ENCODE data around the gene PARP1. TPM values are rescaled to one million over a fixed set of nuclear protein-coding genes. Genes with fewer than 3 reads are reported as not detected.

Gene PARP1
- total RNA-seq, 1 donor from 2014 or later: 42.9 TPM

DNA sequence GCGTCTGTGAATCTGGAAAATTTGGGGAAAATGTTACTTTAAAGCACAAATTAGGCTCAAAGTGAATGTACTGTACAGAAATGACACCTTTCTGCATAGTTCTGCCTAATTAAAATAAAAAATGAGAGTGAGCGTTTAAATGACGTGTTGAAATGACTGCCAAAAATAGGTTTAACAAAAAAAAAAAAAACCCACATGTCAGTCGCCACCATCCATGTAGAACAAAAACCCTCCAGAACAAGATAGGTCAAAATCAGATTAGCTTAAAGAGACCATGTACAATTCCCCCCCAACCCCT is 745 bp downstream of the PARP1 start:
- DNase-seq (ENCODE audit: low spot score): no peak

- peak; percentile 32 for DNase-seq (ENCODE audit: low spot score)
Observed at GRCh38 chr1:226406401-226406881, 1.5 kb downstream of the PARP1 start.

GRCh38 chr1:226405411-226405988 is 2.4 kb downstream of the PARP1 start:
- no peak for DNase-seq (ENCODE audit: low spot score)

DNA sequence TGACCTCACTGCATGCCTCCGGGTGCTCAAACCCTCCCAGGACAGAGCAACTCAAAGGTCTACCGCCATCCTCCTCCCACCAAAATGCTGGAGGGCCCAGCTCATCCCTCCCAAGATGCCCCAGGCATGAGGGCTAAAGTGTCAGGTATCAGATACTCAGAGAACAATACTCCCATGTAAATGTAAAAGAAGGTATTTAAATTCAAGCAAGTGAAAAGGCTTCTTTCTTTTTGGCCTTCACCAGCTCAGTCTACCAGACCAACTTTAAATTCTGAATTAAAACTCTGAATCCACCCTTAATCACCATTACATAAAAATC is 3.0 kb downstream of the PARP1 start:
- DNase-seq (ENCODE audit: low spot score): no peak

DNA sequence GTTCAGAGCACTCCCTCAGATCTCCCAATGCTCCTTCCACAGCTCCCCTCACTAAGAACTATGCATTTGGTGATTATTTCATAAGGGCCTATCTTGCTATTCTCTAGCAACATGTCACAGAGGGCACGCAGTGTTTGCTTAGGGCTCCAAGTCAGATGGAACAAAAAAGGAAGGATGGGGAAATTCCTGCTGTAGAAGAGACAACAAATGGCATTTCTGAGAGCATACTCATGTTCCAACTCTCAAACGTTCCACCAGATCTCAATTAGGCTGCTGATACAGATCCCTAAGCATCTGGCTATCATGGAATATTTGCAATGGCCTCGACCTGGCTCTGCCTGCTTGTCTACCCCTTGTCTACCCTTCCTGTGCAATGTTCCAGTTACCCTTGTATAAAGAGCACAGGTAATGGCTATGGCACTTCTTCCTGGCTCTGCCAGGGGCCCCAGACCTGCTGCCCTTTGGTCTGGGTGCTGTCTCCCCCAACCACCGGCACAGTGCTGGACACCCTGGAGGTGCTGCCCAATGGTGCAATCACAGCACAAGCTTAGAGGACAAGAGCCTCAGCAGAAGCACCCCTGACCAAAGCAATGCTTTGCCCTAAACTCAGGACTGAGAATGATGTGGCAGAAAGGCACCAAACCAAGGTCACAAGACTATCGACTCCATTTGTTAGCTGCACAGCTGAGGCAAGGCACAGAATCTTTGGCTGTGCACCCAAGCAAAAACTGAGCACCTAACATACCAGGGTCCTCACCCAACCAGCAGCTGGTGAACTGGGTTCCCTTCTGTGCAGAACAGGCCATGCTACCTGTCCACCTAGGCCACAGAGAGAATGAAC is 3.6 kb downstream of the PARP1 start:
- no peak for DNase-seq (ENCODE audit: low spot score)

DNA sequence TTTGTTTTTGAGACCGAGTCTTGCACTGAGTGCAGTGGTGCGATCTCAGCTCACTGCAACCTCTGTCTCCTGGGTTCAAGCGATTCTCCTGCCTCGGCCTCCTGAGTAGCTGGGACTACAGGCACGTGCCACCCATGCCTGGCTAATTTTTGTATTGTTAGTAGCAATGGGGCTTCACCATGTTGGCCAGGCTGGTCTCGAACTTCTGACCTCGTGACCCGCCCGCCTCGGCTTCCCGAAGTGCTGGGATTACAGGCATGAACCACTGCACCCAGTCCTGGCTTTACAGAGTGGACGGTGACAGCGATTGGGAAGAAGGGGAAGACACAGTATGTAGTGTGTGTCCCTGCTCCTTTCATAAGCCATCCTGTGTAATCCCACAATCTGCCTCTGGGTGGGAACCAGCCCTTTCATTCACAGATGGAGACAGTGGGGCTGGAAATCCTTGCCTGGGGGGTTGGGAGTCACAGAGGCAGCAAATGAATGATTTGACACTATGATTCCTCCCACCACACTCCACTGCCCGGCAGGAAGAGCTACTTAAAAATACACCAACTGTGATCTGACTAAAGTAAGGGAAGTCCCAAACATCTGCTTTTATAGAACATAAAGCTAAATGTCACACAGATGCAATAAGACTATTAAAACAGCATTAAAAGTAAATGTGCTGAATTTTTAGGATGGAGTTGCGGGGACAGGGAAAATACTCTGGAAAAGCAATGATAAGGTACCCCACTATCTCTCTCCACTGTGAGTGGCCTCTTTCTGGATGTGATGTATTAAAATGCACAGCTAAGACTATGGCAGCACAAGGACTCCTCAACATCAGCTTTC is 4.5 kb downstream of the PARP1 start:
- no peak for DNase-seq (ENCODE audit: low spot score)

- no peak for DNase-seq (ENCODE audit: low spot score)
Observed at GRCh38 chr1:226402739-226403165, 5.1 kb downstream of the PARP1 start.

DNA sequence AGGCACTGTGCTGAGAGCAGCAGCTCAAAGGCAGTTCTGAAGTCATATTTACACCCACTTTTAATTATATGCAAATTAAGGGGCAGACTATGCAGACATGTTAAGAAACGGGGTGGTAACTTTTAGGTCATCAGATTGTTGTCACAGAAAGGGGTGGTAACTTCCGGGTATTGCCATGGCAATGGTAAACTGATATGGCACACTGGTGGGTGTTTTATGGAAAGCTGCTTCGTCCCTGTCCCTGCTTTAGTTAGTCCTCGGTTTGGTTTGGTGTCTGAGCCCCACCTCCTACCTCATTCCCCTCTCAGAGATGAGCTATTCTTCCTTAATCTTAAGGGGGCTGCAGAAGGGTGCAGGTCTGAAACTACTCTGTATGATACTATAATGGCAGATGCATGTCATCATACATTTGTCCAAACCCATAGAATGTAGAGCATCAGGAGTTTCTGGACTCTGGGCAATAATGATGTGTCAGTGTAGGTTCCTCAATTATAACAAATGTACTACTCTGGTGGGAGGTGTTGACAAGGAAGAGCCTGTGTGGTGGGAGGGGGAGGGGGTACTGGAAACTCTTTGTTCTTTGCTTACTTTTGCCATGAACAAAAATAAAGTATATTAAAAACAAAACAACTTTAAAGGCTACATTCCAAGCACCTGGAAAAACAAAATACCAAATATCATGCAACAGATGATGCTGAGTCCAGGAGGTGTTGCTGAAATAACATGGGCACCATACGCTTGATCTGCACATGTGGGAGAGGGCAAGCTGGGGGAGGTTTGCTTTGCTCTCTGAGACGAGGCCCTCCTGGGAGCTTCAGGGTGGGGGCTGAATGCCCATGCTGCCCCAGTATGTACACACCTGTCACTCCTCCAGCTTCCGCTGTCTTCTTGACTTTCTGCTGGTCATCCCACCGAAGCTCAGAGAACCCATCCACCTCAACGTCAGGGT is 6.3 kb downstream of the PARP1 start:
- no peak for DNase-seq (ENCODE audit: low spot score)

DNA sequence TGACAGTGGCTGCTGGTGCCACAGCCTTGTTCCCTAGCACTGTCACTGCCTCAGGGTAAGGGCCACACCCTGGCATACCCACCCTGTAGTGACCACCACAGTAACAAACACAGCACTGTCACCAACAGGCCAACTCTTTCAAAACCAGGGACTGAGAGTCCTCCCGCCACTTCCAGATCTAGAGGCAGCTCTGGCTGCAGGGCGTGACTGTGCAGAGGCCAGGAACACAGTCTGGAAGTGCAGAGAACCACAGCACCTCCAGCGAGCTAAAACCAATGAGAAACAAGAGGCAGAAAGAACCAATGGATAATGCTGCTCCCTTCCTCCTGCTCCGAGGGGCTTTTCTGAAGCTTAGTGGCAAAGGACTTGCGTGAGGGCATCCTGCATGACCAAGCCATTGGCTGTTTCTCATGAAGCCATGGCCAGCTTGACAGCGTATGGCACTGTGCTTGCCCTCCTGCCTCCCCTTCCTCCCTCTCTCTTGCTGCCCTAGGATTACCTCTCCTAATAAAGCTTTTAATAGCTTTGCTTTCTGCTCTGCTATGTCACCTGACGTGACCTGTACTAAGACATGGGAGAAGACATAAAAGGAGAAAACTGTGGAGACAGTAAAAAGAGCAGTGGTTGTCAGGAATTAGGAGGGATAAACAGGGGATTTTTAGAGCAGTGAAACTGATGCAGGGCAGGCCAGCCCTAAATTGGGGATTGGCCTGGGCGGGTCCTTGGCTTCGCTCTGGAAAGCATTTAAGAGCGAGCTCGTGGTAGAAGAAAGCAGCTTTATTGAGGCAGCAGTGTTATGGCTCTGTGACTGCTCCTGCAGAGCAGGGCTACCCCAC is 7.2 kb downstream of the PARP1 start:
- DNase-seq (ENCODE audit: low spot score): peak; percentile 93

GRCh38 chr1:226397955-226398636 is 9.8 kb downstream of the PARP1 start:
- DNase-seq (ENCODE audit: low spot score): no peak

DNA sequence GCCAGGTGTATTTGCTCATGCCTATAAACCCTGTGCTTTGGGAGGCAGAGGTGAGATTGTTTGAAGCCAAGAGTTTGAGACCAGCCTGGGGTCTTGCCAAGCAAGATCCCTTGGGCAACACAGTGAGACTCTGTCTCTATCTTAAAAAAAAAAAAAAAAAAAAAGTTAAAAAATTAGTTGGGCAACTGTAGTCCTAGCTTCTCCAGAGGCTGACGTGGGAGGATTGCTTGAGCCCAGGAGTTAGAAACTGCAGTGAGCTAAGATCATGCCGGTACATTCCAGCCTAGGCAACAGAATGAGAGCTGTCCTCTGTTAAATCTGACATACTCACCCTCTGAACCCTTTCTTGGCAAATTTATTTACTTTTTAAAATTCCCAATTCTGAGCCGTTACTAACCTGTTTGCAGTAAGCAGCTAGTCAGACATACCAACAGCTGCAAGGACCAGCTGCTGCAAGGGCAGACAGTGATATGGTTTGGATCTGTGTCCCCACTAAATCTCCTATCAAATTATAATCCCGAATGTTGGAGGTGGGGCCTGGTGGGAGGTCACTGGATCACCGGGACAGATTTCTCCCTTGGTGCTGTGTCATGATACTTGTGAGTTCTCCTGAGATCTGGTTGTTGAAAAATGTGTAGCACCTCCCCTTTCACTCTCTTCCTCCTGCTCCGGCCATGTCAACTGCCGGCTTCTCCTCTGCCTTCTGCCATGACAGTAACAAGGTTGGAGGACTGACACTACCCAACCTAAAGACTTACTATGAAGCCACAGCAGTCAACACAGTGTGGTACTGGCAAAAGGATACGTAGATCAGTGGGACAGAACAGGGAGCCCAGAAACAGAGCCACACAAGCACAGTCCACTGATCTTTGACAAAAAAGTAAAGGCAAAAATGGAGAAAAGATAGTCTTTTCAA is 10.6 kb downstream of the PARP1 start:
- DNase-seq (ENCODE audit: low spot score): peak; percentile 60

- no peak for DNase-seq (ENCODE audit: low spot score)
Observed at GRCh38 chr1:226395753-226396152, 12.1 kb downstream of the PARP1 start.

GRCh38 chr1:226394462-226394861 is 13.4 kb downstream of the PARP1 start:
- DNase-seq (ENCODE audit: low spot score): no peak

DNA sequence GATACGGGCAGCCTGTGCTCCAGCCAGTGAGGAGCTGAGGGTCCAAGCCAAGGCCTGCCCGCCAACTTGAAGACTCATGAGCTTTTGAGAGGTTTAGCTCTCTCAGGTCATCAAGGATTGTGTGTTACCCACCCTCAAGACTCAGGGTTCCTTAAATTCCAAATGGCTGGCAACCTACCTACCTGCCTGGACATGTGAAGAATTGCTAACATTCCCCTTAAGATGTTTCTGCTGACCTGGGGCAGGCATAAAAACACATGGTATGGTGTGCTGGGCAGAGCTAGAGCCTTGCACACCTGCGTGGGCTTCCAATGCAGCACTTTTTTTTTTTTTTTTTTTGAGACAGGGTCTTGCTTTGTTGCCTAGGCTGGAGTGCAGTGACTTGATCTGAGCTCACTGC is 17.2 kb downstream of the PARP1 start:
- no peak for DNase-seq (ENCODE audit: low spot score)

DNA sequence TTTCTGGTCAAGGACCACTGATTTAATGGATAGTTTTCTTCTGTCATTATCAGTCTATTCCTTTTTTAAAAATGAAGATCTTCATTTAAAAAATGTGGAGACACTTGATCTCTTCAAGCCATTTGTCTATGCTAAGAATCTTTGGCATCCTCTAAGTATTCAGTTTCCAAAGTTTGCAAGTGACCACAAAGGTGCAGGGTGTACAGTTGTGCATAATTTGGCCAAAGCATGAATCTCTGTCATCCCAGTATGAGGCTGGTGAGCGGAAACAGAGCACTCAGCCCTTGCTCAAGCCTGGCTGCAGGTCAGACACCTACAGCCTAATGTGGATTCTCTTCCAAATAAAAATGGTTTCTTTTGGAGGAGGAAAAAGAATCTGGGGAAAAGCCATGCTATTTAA is 19.8 kb downstream of the PARP1 start:
- DNase-seq (ENCODE audit: low spot score): no peak

DNA sequence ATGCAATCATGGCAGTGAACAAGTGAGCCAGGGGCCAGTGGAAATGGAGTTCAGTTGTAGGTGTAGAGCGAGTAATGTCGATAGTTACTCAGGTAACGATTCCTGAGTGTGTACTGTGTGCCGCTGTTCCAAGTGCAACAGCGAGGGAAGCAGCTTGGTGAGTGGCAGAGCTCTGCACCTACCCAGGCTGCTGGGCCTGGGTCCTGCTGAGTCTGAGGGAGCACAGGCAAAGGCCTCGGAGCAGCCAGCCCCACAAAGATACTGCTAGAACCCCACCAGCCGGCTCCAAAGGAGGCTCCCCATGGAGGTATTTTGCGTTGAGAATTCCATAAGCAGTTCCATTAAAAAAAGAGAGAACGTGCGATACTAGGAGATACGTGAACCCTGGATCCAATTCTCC is 23.2 kb downstream of the PARP1 start:
- no peak for DNase-seq (ENCODE audit: low spot score)

GRCh38 chr1:226384040-226384439 is 23.9 kb downstream of the PARP1 start:
- DNase-seq (ENCODE audit: low spot score): no peak

GRCh38 chr1:226382030-226382429 is 25.9 kb downstream of the PARP1 start:
- no peak for DNase-seq (ENCODE audit: low spot score)
